HG02588 (cell line): ENCODE results near the gene PDCD2L.
"Not testable (repeated sequence)": the region's sequence is repeated elsewhere in the genome, so short reads cannot be mapped to it uniquely, and the experiment has no call there.

ENCODE experiments used
- ATAC-seq: cut with Tn5 transposase; IDR thresholded peaks from one replicate; pipeline ENCODE4 v1.9.1; 2021; ENCODE audit warnings: mild to moderate bottlenecking, moderate library complexity; ENCODE audit not compliant: unreplicated experiment

PDCD2L gene

DNA sequence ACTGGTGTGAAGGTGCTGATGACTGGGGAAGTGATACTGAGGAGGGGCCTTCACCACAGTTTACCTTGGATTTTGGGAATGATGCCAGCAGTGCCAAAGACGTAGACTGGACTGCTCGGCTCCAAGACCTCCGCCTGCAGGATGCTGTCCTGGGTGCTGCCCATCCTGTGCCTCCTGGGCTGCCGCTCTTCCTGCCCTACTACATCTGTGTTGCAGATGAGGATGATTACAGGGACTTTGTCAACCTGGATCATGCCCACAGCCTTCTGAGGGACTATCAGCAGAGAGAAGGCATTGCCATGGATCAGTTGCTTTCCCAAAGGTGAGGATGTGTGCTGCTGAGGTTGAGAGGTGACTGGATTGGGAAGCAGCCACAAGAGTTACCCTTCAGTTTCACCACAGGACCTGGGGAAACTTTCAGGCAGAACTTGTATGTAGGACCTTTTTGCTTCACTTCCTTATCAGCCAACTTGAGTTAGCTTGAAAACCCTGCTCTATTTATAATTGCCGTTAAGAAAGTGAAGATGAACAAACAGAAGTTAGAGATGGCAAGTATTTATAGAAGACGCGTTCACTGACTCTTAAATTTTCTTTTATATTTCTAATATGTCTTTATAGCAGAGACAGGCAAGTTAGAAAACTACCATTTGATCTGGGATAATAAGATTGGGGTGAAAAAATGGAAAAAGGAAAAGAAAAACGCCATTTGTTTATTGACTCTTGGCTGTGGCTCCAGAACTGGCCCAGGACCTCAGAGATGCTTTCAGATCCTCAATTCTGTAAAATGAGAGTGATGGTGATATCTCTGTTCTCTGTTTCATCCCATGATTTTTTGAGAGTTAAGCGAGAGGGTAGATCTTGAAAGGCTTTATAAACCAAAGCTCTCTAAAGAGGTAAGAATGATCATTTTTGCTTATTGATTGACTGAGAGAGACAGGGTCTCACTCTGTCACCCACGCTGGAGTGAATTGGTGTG, 5.3 kb downstream of the PDCD2L start:
- no peak for ATAC-seq

DNA sequence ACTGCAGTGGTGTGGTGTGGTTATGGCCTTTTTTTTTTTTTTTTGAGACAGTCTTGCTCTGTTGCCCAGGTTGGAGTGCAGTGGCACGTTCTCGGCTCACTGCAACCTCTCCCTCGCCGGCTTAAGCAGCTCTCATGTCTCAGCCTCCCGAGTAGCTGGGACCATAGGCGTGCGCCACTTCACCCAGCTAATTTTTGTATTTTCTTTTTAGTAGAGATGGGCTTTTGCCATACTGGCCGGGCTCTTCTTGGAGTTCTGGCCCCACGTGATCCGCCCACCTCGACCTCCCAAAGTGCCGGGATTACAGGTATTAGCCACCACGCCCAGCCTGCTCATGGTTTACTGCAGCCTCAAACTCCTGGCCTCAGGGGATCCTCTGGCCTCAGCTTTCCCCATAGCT, 7.0 kb downstream of the PDCD2L start:
- no peak for ATAC-seq

DNA sequence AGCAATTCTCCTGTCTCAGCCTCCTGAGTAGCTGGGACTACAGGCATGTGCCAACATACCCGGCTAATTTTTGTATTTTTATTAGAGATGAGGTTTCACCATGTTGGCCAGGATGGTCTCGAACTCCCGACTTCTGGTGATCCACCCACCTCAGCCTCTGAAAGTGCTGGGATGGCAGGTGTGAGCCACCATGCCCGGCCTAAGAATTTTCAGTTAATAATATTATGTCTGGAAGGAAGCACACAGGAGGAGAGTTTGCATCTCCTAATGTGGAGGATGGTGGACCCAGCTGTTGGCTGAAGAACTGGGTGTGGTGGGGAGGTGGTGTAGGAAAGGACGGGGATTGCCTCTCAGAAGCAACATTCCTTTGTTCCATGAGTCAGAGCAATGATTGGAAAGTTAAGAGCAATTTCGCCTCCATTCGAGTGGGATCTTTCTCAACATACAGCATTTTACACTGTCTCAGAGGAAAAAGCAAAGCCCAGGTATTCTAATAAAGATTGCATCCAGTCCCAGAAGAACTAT, 11.9 kb downstream of the PDCD2L start:
- ATAC-seq: no peak

DNA sequence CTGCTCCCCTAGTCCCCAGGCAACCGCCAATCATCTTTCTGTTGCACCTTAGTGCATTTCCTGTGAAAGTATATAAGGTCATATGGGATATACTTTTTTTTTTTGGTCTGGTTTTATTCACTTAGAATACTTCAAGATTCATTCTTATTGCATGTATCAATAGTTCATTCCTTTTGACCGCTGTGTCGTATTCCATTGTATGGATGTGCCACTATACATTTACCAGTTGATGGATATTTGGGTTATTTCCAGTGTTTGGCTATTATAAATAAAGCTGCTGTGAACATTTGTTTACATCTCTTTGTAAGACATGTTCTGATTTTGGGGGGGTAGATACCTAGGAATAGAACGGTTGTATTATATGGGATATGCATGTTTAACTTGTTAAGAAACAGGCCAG, 14.1 kb downstream of the PDCD2L start:
- ATAC-seq: no peak

DNA sequence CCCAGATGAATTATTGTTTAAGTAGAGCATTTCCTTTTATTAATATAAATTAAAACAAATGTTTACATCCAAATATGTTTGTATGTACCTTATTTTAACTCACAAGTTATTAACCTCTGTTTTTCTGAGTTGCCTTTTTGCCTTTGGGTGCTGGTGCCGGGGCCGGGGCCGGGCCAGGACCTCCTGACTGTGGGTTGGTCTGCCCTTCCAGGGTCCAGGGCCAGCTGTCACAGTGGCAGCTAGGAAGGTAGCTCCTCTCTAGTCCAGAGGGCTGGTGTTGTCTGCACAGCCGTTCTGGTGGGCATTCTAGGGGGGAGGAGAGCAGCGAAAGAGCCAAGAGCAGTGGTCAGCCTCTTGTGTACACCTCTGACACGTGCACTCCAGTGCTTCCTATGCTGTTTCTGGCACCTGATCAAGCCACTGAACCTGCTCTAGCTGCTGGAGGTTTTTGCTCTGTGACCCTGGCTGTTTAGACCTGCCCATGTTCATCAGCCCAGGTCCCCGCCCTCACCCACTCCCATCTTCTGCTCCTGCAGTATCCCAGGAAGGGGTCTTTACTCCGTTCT, 22.0 kb downstream of the PDCD2L start:
- ATAC-seq: no peak

DNA sequence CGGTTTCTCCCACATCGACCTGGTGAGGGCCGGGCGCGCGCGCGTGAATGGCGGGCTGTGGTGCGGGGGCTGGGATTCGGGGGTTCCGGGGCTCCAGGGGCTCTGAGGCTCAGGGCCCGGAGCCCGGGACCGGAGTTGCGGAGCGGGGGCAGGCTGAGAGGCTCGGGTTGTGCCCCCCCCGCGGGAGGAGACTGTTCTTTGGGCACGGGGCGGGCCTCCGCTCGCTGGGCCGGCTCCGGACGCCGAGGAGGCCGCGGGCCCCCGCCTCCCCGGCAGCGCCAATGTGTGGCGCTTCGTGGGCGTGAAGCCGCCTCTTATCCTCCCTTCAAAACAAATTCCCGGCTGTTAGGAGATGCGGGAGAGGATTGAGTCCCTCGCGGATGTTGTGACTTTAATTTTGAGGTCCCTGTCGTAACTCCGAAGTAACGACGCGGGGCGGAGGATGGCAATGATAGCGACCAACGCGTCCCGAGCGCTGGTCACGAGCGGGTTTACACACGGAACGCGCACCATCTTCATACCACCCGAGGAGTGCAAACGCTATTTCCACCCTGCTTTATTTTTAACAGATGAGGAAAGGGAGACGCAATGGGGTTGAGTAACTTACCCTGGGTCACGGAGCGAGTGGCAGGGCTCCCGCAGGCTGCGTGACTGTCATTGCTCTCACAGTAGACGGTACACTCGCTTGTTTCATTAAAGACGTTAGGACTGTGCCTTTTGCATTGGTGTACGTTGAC, 24.5 kb downstream of the PDCD2L start:
- ATAC-seq: peak; percentile 43

DNA sequence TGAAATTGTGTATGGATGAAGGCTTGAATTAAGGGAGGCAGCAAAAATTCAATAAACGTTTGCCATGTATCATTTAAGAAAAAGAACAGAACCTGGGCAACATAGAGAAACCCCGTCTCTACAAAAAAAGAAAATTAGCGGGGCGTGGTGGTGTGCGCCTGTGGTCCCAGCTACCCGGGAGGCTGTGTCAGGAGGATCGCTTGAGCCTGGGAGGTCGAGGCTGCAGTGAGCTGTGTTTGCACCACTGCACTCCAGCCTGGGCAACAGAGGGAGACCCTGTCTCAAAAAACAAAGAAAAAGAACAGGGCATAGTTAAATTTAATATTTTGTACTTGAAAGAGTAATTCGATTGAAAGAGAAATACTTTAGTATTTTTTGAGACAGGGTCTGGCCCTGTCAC, 25.4 kb downstream of the PDCD2L start:
- no peak for ATAC-seq

DNA sequence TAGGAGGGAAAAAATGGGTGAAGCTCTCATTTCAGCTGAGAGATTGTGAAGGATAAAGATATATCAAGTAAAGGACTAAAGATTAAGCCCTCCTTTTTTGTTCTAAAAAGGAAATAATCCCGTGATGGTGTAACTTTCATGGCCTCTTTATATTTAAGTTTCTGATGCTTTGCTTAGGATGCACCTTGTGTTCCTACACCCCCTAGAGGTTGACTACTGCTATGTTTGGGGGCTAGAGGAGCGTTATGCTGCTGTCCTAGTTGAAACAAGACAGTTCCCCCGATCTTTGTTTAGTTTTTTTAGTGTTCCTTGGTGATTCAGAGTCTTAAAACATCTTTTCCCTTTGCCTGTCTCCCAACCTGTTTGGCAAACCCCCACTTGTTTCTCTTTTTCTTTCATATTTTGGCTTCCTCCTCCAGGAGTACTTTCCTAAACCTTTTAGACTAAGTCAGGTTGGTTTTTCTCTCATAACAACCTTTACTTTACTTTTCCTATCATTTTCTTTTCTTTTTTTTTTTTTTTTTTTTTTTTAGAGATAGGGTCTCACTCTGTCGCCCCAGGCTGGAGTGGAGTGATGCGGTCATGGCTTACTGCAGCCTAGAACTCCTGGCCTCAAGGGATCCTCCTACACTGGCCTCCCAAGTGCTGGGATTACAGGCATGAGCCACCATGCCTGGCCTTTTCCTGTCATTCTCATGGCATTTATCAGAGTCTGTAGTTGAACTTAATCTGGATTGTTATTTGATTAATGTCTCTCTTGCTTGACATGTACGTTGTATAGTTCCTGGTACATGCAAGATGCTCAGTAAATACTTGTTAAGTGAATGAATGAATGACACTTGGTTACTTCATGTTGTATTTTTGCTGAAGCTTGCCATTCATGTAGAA, 26.8 kb downstream of the PDCD2L start:
- no peak for ATAC-seq

DNA sequence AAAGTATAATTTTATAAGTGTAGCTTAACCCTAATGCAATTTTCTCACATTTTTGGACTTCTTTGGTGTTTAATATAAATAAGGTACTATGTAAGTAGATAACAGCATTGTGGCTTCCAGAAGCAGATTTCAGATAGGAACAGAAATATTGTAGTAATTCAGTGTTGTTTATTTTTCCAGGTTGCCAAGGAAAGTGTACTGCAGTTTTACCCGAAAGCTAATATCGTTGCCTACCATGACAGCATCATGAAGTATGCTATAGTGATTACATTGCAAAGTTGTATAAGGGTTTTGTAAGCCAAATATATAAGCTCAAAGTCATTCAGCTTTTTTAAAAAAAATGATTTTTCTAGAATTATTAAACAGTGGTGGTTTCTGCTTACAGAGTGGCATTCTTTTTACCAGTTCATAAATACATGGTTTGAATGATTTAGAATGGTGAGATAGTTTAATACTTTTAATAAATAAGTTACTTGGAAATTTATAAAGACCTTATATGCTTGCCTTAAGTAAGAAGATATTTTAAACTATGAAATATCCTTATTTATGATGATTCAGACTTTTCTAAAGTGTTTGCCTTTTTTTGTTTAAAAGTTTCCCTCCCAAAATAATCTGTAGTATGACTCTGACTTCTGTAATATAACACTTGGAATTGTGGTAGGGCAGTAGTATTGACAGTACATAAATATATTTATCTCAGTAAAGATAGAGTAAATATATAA, 27.6 kb downstream of the PDCD2L start:
- no peak for ATAC-seq

DNA sequence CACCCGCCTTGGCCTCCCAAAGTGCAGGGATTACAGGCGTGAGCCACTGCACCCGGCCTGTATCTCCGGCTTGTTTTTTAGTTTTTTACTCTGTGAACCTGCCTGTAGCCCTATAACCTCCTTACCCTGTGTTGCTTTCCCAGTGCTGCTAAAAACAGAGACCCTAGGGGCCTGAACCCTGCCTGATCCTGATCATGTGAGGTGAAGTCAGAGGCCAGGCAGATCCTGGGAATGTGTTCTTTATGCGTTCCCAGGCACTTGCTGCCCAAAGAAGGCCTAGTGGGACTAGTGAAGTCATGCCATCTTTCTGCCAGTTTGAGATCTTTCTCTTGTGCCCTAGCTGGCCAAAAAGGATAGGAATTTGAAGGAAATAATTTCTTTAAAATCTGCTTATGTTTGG, 28.6 kb downstream of the PDCD2L start:
- no peak for ATAC-seq

DNA sequence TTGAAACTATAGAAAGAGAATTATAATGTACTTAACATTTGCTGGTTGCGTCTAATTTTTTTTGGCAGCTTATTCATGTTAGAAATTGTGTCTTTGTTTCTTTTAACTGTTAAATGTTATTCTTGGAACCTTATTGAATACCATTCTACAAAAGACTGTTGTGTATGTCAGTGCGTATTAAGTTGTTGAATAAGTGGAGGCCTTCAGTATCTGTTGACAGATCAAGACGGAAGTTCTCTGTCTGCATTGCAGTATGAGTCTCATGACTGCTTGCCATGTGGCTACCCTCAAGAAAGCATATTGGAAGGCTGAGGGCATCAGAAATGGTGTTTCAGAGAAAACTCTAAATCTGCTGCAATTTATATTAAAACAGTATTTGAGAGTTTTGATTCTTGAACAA, 32.5 kb downstream of the PDCD2L start:
- no peak for ATAC-seq

DNA sequence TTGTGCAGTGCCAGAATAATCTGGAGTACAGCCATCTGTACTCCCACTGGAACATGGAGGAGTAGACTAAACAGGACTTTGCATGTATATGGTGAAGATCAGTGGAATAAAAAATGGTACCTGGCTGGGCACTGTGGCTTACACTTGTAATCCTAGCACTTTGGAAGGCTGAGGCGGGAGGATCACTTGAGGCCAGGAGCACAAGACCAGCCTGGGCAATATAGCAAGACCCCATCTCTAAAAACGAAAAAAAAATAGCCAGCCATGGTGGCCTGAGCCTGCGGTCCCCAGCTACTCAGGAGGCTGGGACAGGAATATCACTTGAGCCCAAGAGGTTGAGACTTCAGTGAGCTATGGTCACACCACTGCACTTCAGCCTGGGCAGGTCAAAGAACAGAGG, 44.0 kb downstream of the PDCD2L start:
- no peak for ATAC-seq

DNA sequence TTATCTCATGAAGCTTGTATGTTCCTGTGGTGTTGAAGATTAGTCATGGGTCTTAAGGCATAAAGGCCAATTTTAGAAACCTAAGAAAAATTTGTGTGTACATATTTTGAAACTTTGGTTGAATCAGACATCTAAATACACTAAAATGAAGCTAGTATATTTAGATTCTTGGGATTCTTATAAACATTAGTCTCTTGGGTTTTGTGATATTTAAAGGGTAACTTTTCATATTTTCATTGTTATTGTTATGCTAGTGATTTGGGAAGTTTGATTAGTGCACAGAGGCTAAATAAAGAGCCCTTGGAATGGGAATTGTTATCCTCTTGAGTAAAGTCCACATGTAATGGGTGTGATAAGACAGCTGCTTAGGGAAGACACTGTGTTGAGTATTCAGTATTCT, 48.5 kb downstream of the PDCD2L start:
- ATAC-seq: no peak

DNA sequence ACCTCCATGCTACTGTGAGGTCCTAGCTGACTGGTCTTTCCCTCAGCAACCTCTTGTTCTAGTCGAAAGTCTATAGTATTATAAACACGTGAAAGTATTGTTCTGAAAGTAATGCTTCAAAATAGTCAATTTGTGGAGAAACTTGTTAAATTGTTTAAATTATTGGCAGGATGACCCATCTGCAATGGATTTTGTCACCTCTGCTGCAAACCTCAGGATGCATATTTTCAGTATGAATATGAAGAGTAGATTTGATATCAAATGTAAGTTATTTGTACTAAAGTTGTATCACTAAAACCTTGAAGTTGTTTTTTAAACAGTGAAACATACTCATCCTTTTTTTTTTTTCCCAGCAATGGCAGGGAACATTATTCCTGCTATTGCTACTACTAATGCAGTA, 49.9 kb downstream of the PDCD2L start:
- ATAC-seq: no peak

DNA sequence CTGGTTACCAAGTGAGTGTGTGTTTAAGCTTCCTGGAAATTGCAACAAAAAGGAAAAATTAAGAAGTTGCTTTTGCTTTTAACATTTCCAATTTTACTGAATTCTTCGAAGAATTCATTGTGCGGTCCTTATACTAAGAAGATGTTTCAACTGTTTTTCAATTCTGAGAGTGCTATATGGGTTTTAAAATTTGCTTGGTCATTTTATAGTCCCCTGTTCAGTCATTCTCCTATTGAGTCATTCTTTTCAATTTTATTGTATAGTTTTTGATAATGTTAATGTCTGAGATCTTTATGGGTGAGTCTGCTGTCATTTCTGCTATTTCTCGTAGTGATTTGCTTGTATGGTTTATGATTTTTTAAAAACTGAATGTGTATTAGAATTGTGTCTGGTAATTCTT, 50.5 kb downstream of the PDCD2L start:
- no peak for ATAC-seq

DNA sequence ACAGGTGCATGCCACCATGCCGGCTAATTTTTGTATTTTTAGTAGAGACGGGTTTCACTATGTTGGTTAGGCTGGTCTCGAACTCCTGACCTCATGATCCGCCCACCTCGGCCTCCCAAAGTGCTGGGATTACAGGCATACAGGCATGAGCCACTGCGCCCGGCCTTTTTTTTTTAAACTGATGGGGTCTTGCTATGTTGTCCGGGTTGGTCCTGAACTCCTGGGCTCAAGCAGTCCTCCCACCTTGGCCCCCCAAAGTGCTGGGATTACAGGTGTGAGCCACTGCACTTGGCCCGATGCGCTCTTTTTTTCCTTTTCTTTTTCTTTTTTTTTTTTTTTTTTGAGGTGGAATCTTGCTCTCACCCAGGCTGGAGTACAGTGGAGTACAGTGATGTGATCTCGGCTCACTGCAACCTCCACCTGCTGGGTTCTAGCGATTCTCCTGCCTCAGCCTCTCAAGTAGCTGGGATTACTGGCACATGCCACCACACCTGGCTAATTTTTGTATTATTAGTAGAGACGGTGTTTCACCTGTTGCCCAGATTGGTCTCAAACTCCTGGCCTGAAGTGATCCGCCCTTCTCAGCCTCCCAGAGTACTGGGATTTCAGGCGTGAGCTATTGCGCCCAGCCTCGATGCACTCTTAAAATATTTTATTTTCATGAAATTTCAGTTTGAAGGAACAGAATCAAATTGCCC, 51.7 kb downstream of the PDCD2L start:
- not testable (repeated sequence) for ATAC-seq

DNA sequence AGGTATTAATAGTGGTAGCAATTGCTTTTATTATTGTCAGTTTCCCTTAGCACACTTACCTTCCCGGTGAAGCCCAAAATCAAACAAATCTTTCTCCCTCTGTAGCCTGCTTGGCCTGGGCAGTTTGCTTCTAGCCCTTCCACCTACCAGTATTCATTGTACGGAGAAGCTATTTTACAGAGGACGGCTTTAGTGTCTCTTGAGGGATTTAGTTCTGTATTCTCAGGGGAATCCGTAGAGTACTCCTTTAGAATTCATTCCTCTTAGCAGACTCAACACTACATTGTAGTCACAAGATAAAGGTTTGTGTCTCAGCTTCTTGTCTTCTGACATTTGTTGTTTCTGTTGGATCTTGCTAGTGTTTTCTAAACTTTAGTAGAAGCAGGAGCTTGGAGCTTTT, 53.2 kb downstream of the PDCD2L start:
- no peak for ATAC-seq

DNA sequence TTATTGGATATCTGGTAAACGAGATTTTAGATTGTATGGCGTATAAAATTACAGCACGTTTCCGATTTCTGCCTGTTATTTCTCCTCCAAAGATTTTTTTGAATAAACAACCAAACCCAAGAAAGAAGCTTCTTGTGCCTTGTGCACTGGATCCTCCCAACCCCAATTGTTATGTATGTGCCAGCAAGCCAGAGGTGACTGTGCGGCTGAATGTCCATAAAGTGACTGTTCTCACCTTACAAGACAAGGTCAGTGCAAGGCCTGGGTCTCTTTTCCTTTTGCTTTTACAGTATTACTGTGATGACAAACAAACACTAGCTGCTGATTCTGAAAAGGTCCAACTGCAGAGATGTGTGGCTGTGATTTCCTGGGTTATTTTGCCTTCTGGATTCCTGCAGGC, 54.5 kb downstream of the PDCD2L start:
- ATAC-seq: no peak

DNA sequence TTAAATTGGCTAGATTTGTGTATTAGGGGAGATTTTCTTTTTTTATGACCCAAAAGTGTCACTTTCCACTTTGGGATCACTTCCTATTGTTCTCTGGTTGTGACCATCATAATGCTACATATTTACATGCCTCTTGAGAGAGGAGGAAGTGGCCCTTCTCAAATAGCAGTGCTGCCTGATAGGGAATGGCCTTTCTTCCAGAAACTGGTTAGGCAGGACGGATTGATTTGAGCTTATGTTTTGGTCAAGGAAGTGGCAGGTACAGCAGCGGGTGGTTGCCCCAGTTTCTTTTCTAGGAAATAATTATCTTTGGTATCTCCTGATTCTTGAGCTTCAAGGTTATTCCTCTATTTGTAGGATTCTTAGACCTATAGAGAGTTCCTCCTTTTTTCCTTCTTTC, 55.4 kb downstream of the PDCD2L start:
- no peak for ATAC-seq
